Mesendoderm (in vitro differentiated cells): ENCODE data around the gene FBXO38.
A peak's percentile ranks its signal among the peaks of the same experiment; 100 is the strongest.

Experiments
- DNase-seq: peaks from one replicate; pipeline ENCODE4 v3.0.0; 2013
- H2AK5ac ChIP-seq: 2 replicates; pipeline ENCODE4 v1.6.1; 2013; ENCODE audit warnings: low read length, inconsistent platforms
- H2BK120ac ChIP-seq: 2 replicates; pipeline ENCODE4 v1.6.1; 2013; ENCODE audit warnings: low read depth, mild to moderate bottlenecking, low read length, moderate library complexity, mixed read lengths
- H2BK15ac ChIP-seq: replicated peaks from 2 replicates; pipeline ENCODE4 v1.6.1; 2013; ENCODE audit warnings: low read depth, mild to moderate bottlenecking, moderate library complexity
- H2BK5ac ChIP-seq: 2 replicates; pipeline ENCODE4 v1.6.1; 2013; ENCODE audit warnings: low read length, inconsistent platforms
- H3K18ac ChIP-seq: 2 replicates; pipeline ENCODE4 v1.6.1; 2013; ENCODE audit warnings: mild to moderate bottlenecking, low read length, mixed read lengths
- H3K23ac ChIP-seq: one replicate; pipeline ENCODE4 v1.6.1; 2013; ENCODE audit warnings: low read length
- H3K27ac ChIP-seq: 2 replicates; pipeline ENCODE4 v1.5.1; 2013; ENCODE audit warnings: low read depth, mild to moderate bottlenecking, inconsistent platforms, low read length, moderate library complexity
- H3K27me3 ChIP-seq: 2 replicates; pipeline ENCODE4 v1.6.1; 2013; ENCODE audit warnings: low read length, control low read depth, mild to moderate bottlenecking, inconsistent platforms; ENCODE audit not compliant: insufficient read depth, poor library complexity
- H3K36me3 ChIP-seq: 2 replicates; pipeline ENCODE4 v1.6.1; 2013; ENCODE audit warnings: low read length, inconsistent platforms; ENCODE audit not compliant: control insufficient read depth, insufficient read depth
- H3K4ac ChIP-seq: one replicate; pipeline ENCODE4 v1.6.1; 2013; ENCODE audit warnings: low read depth, mild to moderate bottlenecking, low read length, moderate library complexity
- H3K4me1 ChIP-seq: 2 replicates; pipeline ENCODE4 v1.6.1; 2013; ENCODE audit warnings: low read depth, low read length, inconsistent platforms; ENCODE audit not compliant: control insufficient read depth
- H3K4me2 ChIP-seq: 2 replicates; pipeline ENCODE4 v1.6.1; 2013; ENCODE audit warnings: low read length
- H3K4me3 ChIP-seq: 2 replicates; pipeline ENCODE4 v1.5.1; 2013; ENCODE audit warnings: mild to moderate bottlenecking, low read length
- H3K56ac ChIP-seq: one replicate; pipeline ENCODE4 v1.6.1; 2013; ENCODE audit warnings: low read length
- H3K79me1 ChIP-seq: 2 replicates; pipeline ENCODE4 v1.6.1; 2013; ENCODE audit warnings: low read length, inconsistent platforms
- H3K79me2 ChIP-seq: 2 replicates; pipeline ENCODE4 v1.6.1; 2013; ENCODE audit warnings: mild to moderate bottlenecking, low read length; ENCODE audit not compliant: control insufficient read depth, insufficient read depth
- H3K9ac ChIP-seq: 2 replicates; pipeline ENCODE4 v1.6.1; 2013; ENCODE audit warnings: low read length, inconsistent platforms
- H4K5ac ChIP-seq: one replicate; pipeline ENCODE4 v1.6.1; 2013; ENCODE audit warnings: low read length
- H4K8ac ChIP-seq: one replicate; pipeline ENCODE4 v1.6.1; 2013; ENCODE audit warnings: low read depth, mild to moderate bottlenecking, control low read depth, low read length, moderate library complexity
- WGBS: extraction: QIAGEN DNeasy Blood & Tissue Kit; methylation state at CpG from one replicate; pipeline ENCODE4 v1.1.7; 2013; ENCODE audit warnings: low lambda C conversion rate, missing lambda C conversion rate; ENCODE audit not compliant: insufficient coverage; ENCODE audit errors: extremely low coverage; 5-methylcytosine and 5-hydroxymethylcytosine counted together

FBXO38 gene

DNA sequence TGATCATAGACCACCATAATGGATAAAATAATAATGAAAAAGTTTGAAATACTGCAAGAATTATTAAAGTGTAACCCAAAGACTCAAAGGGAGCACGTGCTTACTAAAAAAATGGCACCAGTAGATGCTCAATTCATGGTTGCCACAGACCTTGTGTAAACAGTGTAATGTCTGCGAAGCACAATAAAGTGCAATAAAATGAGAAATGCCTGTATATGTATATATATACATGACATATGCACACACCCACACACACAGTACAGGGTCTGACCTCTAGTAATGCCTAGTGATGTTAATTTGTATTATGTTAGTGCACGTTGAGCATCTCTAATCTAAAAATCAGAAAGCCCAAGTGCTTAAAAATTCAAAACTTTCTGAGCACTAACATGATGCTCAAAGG is 52.3 kb downstream of the FBXO38 start:
- H4K5ac ChIP-seq = no peak overlapping the region

GRCh38 chr5:148437249-148437648 is 53.5 kb downstream of the FBXO38 start:
- H3K27ac ChIP-seq = no peak overlapping the region
- no peak overlapping the region for H4K5ac ChIP-seq
- no peak overlapping the region for H3K23ac ChIP-seq
- H3K79me1 ChIP-seq = no peaks in the 10 kb centered on the region
- no peaks in the 10 kb centered on the region for H3K79me2 ChIP-seq
- no peak overlapping the region for H4K8ac ChIP-seq
- H3K9ac ChIP-seq = no peak overlapping the region
- no peak overlapping the region for H3K4me3 ChIP-seq
- no peak for DNase-seq
- no peak overlapping the region for H3K18ac ChIP-seq
- no peak overlapping the region for H3K4ac ChIP-seq
- H2BK120ac ChIP-seq = no peak overlapping the region
- H2BK5ac ChIP-seq = no peak overlapping the region
- H3K56ac ChIP-seq = no peak overlapping the region
- H2BK15ac ChIP-seq = no peak overlapping the region
- H3K4me1 ChIP-seq = no peaks in the 10 kb centered on the region
- no CpG with 5 or more reads among the region's 6 CpGs for WGBS
- no peak overlapping the region for H3K4me2 ChIP-seq
- H2AK5ac ChIP-seq = no peak overlapping the region
- H3K36me3 ChIP-seq = no peaks in the 10 kb centered on the region
- H3K27me3 ChIP-seq = no peaks in the 10 kb centered on the region

More for the DNA sequence above, 52.3 kb downstream of the FBXO38 start:
- Histone ChIP-seq H3K36me3 (no peaks in the 10 kb centered on the region), H3K18ac (no peak overlapping the region), H3K56ac (no peak overlapping the region), H3K79me2 (no peaks in the 10 kb centered on the region), H3K4ac (no peak overlapping the region), H4K8ac (no peak overlapping the region), H3K4me1 (no peaks in the 10 kb centered on the region), H2AK5ac (no peak overlapping the region), H2BK15ac (no peak overlapping the region), H3K27ac (no peak overlapping the region), H3K23ac (no peak overlapping the region), H3K27me3 (no peaks in the 10 kb centered on the region), H2BK120ac (no peak overlapping the region), H3K79me1 (no peaks in the 10 kb centered on the region), H2BK5ac (no peak overlapping the region), H3K9ac (no peak overlapping the region), H3K4me2 (no peak overlapping the region), H3K4me3 (no peak overlapping the region)
- no CpG with 5 or more reads among the region's 3 CpGs for WGBS
- DNase-seq = no peak

DNA sequence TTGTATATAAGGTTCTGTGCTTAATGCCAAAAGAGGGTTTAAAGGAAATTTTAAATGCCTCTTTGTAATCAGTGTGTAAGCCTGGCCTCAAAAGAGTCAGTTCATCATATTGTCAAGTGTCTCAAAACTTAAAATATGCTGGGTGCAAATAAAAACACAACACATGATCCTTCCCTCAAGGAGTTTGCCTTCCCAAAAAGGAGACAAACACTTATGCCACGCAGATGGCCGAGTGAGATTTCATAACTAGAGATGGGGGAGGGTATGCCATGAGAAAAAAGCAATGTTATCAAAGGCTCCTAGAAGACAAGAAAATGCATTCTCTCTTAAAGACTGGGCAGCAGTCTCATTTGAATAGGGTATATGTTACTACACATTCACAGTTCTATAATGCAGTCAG is 55.2 kb downstream of the FBXO38 start:
- H3K36me3 ChIP-seq = no peaks in the 10 kb centered on the region
- H2AK5ac ChIP-seq = no peak overlapping the region
- H3K18ac ChIP-seq = no peak overlapping the region
- no peak overlapping the region for H3K23ac ChIP-seq
- H3K4me2 ChIP-seq = no peak overlapping the region
- no peak overlapping the region for H3K27ac ChIP-seq
- H3K27me3 ChIP-seq = no peaks in the 10 kb centered on the region
- no peak overlapping the region for H3K4me3 ChIP-seq
- H4K8ac ChIP-seq = no peak overlapping the region
- no peaks in the 10 kb centered on the region for H3K4me1 ChIP-seq
- no peak overlapping the region for H3K56ac ChIP-seq
- no peak overlapping the region for H3K9ac ChIP-seq
- H3K4ac ChIP-seq = no peak overlapping the region
- H2BK15ac ChIP-seq = no peak overlapping the region
- no peak overlapping the region for H4K5ac ChIP-seq
- H3K79me1 ChIP-seq = no peaks in the 10 kb centered on the region
- no CpG with 5 or more reads among the region's 2 CpGs for WGBS
- no peak overlapping the region for H2BK5ac ChIP-seq
- H2BK120ac ChIP-seq = no peak overlapping the region
- DNase-seq = no peak
- no peaks in the 10 kb centered on the region for H3K79me2 ChIP-seq

DNA sequence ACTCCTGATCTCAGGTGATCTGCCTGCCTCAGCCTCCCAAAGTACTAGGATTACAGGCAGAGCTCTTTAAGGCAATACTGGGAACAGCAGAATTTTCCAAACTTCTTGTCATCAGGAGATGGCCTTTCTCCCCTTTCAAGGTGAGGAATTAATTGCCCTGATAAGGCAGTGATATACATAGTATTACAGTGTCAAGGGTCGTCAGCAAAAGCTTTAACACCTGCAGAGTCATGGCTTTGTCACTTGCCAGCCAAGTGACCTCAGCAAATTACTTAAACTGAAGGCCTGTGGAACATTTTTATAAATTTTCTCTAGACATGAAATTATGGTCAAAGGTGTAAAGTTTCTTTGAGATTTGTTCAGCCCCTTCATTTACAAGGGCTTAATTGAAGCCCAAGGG is 59.5 kb downstream of the FBXO38 start:
- H2AK5ac ChIP-seq = no peak overlapping the region
- H3K79me2 ChIP-seq = no peaks in the 10 kb centered on the region
- no peak overlapping the region for H3K4me3 ChIP-seq
- no peaks in the 10 kb centered on the region for H3K79me1 ChIP-seq
- H2BK120ac ChIP-seq = no peak overlapping the region
- no peak overlapping the region for H3K4ac ChIP-seq
- H2BK15ac ChIP-seq = no peak overlapping the region
- WGBS = no CpG with 5 or more reads among the region's 1 CpG
- no peak overlapping the region for H3K18ac ChIP-seq
- H3K4me2 ChIP-seq = no peak overlapping the region
- H3K4me1 ChIP-seq = no peaks in the 10 kb centered on the region
- no peak overlapping the region for H3K56ac ChIP-seq
- no peaks in the 10 kb centered on the region for H3K36me3 ChIP-seq
- H2BK5ac ChIP-seq = no peak overlapping the region
- no peak overlapping the region for H3K27ac ChIP-seq
- H3K23ac ChIP-seq = no peak overlapping the region
- H4K8ac ChIP-seq = no peak overlapping the region
- no peak overlapping the region for H3K9ac ChIP-seq
- no peaks in the 10 kb centered on the region for H3K27me3 ChIP-seq
- peak; percentile 39 for DNase-seq
- no peak overlapping the region for H4K5ac ChIP-seq

DNA sequence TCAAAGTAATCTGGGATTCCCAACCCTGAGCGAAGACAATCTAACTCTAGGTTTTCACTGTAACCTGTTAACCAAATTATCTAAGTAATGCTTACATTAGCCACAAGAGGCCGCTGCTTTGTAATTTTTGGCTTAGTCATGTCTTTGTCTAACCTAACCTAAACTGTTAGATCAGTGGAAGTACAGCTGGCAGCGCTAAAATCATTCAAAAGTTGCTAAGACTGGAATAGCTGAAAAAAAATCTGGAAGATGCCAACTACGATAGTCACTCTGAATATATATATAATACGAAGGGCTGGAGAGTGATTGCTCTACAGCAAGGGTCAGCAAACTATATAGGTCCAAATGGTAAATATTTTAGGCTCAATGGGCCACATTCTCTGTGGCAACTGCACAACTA is 60.2 kb downstream of the FBXO38 start:
- H3K27me3 ChIP-seq = no peaks in the 10 kb centered on the region
- no peak overlapping the region for H3K18ac ChIP-seq
- WGBS = no CpG with 5 or more reads among the region's 5 CpGs
- DNase-seq = peak; percentile 74
- H3K9ac ChIP-seq = no peak overlapping the region
- H3K4ac ChIP-seq = no peak overlapping the region
- H3K36me3 ChIP-seq = no peaks in the 10 kb centered on the region
- H3K4me3 ChIP-seq = no peak overlapping the region
- no peaks in the 10 kb centered on the region for H3K79me2 ChIP-seq
- no peaks in the 10 kb centered on the region for H3K4me1 ChIP-seq
- H2AK5ac ChIP-seq = no peak overlapping the region
- no peak overlapping the region for H2BK5ac ChIP-seq
- no peaks in the 10 kb centered on the region for H3K79me1 ChIP-seq
- H4K5ac ChIP-seq = no peak overlapping the region
- H2BK120ac ChIP-seq = no peak overlapping the region
- H3K56ac ChIP-seq = no peak overlapping the region
- no peak overlapping the region for H3K27ac ChIP-seq
- no peak overlapping the region for H2BK15ac ChIP-seq
- no peak overlapping the region for H4K8ac ChIP-seq
- no peak overlapping the region for H3K4me2 ChIP-seq
- H3K23ac ChIP-seq = no peak overlapping the region

- Histone ChIP-seq H4K8ac (no peak overlapping the region), H3K79me1 (no peaks in the 10 kb centered on the region), H4K5ac (no peak overlapping the region), H3K18ac (no peak overlapping the region), H3K27me3 (no peaks in the 10 kb centered on the region), H2BK120ac (no peak overlapping the region), H2BK5ac (no peak overlapping the region), H3K9ac (no peak overlapping the region), H3K4me1 (no peaks in the 10 kb centered on the region), H3K36me3 (no peaks in the 10 kb centered on the region), H3K4ac (no peak overlapping the region), H3K79me2 (no peaks in the 10 kb centered on the region), H2AK5ac (no peak overlapping the region), H3K27ac (no peak overlapping the region), H3K23ac (no peak overlapping the region), H3K56ac (no peak overlapping the region), H2BK15ac (no peak overlapping the region), H3K4me3 (no peak overlapping the region), H3K4me2 (no peak overlapping the region)
- DNase-seq = no peak
- WGBS = no CpG with 5 or more reads among the region's 3 CpGs
Measured at GRCh38 chr5:148445578-148445977, 61.8 kb downstream of the FBXO38 start.
